HG03159 (cell line): ENCODE measurements around the gene DPF1.

Source experiments
- ATAC-seq: cut with Tn5 transposase; IDR thresholded peaks from one replicate; pipeline ENCODE4 v1.9.1; 2021; ENCODE audit warnings: mild to moderate bottlenecking, moderate library complexity; ENCODE audit not compliant: unreplicated experiment

DPF1 gene

DNA sequence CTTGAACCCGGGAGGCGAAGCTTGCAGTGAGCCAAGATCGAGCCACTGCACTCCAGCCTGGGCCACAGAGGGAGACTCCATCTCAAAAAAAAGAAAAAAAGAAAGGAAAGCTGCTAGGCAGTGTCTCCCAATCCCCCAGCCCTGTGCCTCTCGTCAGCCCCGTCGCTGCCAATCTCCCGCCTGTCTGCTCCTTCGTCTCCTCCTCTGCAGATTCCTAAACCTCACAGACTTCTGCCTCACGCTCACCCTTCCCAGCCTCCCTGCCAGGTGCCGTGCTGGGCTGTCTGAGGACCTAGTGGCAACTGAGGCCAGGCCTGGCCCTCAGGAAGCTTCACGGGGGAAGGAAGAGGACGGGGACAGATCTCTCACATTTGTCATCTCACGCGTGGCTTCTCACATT lies 21.5 kb downstream of the DPF1 start:
- ATAC-seq, result no peak

DNA sequence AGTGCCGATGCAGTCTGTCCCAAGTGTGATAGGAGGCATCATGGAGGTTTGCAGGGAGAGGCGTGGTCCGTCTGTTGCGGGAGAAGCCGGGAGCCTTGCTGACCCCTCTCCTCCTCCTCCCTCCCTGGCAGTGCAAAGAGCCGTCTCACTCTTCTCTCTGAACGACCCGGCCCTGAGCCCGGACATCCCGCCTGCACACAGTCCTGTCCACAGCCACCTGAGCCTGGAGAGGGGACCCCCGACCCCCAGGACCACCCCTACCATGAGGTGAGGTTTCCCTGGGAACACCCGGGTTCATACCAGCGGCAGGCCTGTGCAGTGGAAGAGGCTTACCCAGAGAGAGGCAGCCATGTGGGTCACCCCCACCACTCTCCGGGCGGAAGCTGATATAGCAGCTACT lies 22.3 kb downstream of the DPF1 start:
- ATAC-seq, result no peak

- no peak for ATAC-seq
Measured at GRCh38 chr19:38199340-38199739, 24.7 kb downstream of the DPF1 start.

GRCh38 chr19:38197937-38198704 lies 25.9 kb downstream of the DPF1 start:
- no peak for ATAC-seq

GRCh38 chr19:38196948-38197656 lies 26.9 kb downstream of the DPF1 start:
- no peak for ATAC-seq

DNA sequence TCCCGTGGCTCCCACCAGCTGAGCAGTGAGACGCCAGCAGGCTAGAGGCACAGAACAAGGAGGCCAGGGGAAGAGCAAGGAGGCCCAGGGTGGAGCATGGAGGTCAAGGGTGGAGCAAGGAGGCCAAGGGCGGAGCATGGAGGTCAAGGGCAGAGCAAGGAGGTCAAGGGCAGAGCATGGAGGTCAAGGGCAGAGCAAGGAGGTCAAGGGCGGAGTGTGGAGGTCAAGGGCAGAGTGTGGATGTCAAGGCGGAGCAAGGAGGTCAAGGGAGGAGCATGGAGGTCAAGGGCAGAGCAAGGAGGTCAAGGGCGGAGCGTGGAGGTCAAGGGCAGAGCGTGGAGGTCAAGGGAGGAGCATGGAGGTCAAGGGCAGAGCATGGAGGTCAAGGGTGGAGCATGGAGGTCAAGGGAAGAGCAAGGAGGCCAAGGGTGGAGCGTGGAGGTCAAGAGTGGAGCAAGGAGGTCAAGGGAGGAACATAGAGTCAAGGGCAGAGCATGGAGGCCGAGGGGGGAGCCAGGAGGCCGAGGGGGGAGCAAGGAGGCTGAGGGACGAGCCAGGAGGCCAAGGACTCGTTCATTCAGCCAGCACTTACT lies 27.7 kb downstream of the DPF1 start:
- ATAC-seq, result no peak

GRCh38 chr19:38195237-38195636 lies 28.8 kb downstream of the DPF1 start:
- ATAC-seq, result no peak

DNA sequence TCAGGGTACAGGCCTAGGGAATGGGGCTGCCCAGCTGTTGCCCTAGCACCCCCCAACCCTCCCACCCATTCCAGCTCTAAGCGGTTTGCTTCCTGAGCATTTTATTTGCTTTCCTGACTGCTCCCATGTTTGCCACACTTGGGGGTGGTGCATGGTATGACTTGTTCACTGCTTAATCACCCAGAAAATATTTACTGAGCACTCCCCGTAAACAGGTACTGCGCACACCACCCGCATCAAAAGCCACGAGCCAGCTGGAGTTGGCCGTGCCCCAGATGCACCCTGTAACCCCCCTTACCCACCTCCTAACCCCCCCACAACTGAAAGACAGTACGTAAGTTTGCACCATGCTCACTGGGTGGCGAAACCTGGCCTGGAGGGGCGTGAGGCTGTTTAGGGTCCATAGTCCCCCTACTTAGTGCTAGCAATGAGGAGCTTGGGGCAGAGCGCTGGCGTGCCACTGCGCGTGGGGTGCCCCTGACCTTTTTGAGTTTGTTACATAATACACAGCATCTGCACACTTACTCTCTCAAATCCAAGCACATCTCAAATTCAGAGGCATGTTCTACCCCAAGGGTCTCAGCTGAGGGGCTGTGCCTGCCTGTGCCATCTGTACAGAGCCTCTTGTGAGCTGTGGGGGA lies 29.8 kb downstream of the DPF1 start:
- ATAC-seq, result no peak

DNA sequence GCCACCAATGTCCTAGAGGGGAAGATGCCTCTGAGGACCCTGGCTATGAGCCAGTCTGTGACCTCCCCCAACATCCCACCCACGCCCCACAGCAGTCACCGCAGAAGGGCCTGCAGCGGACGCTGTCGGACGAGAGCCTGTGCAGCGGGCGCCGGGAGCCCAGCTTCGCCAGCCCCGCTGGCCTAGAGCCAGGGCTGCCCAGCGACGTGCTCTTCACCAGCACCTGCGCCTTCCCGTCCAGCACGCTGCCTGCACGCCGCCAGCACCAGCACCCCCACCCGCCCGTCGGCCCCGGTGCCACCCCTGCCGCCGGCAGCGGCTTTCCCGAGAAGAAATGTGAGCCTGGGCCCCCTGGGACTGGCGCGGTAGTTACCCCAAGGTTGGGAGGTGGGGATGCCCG lies 30.6 kb downstream of the DPF1 start:
- ATAC-seq, result no peak

GRCh38 chr19:38191747-38192146 lies 32.3 kb downstream of the DPF1 start:
- no peak for ATAC-seq

GRCh38 chr19:38190793-38191192 lies 33.2 kb downstream of the DPF1 start:
- ATAC-seq, result no peak

DNA sequence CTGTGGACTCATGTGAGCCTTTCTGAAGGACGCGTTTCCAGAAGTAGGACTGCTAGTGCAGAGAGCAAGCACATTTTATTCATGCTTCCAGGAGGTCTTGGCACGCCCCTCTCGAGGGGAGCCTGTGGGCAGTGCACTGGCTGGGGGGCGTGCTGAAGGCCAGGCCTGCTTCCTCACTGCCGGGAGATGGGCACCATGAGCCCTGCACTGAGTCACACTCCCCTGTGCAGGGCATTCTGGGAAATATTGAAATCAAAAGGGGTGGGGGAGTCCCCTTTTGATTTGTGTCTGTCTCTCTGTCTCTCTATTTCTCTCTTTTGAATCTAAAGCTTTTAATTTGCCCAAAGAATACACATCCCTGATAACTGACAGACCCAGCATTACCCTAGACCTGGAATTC lies 34.0 kb downstream of the DPF1 start:
- no peak for ATAC-seq

GRCh38 chr19:38185562-38185961 lies 38.5 kb downstream of the DPF1 start:
- no peak for ATAC-seq

GRCh38 chr19:38184815-38185214 lies 39.2 kb downstream of the DPF1 start:
- ATAC-seq, result no peak

- ATAC-seq, result no peak
Measured at GRCh38 chr19:38183251-38183897, 40.6 kb downstream of the DPF1 start.

DNA sequence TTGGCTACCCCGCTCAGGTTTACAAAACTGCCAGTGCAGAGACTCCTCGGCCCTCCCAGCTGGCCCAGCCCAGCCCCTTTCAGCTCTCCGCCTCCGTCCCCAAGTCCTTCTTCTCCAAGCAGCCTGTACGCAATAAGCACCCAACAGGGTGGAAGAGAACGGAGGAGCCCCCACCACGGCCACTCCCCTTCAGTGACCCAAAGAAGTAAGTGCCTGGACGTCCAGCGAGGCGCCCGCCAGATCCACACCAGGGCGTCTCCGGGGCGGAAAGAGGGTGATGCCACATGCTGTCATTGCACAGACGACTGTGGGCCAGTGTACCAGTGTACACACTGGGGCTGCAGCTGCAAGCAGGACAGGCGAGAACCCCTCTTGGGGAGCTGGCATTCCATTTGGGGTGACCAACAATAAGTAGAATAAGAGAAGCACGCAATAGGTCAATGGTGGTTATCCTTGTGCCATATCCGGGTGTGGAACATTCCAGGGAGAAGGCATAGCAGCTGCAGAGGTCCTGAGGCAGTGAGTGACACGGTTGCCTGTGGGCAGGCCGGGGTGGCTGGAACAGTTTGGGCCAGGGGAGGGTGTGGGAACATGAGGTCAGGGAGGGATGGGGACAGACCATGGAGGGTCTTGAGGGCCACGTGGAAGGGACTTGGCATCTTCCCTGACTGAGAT lies 41.3 kb downstream of the DPF1 start:
- ATAC-seq, result no peak

DNA sequence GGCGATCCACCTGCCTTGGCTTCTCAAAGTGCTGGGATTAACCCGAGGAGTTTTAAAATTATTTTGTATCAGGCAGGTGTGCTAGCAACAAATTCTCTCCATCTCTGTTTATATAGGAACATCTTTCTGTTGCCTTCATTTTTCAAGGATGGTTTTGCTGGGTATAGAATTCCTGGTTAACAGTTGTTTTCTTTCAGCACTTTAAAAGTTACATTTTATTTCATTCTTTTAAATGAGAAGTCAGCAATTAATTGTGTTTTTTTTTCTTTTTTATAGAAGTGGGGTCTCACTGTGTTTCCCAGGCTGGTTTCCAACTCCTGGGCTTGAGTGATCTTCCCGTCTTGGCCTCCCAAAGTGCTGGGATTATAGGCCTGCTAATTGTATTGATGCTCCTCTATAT lies 44.0 kb downstream of the DPF1 start:
- ATAC-seq, result no peak

- ATAC-seq, result no peak
Measured at GRCh38 chr19:38175422-38175821, 48.6 kb downstream of the DPF1 start.

GRCh38 chr19:38173291-38174041 lies 50.6 kb downstream of the DPF1 start:
- no peak for ATAC-seq

DNA sequence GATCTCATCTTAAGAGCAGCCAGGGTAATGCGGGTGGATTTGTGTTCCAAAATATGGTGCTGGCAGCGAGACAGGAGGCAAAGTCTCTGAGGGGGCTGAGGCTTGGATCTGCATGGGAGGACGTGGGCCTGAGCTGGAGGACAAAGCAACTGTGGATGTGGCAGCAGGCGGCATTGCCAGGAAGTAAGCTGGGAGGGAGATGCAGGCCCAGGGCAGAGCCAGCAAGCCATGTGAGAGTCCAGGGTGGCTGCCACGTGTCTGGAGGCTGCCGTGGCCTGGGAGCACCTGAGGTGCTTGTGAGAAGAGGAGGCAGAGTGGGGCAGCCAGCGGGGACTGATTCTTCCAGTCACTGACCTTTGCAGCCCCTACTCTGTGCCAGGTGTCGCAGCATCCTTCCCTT lies 52.0 kb downstream of the DPF1 start:
- no peak for ATAC-seq
